IPS DF 6.9 (cell line): ENCODE data around the gene ZFAND4.
"Not testable (repeated sequence)": the region's sequence is repeated elsewhere in the genome, so short reads cannot be mapped to it uniquely, and the experiment has no call there.

ENCODE experiments used
- DNase-seq: peaks from one replicate; pipeline ENCODE4 v3.0.0-alpha.2; 2013; ENCODE audit warnings: low read depth, low spot score
- H3K27ac ChIP-seq: one replicate; pipeline ENCODE4 v1.5.1; 2013; ENCODE audit warnings: low read length, control low read depth
- H3K27me3 ChIP-seq: 2 replicates; pipeline ENCODE4 v1.6.1; 2013; ENCODE audit warnings: mild to moderate bottlenecking, low read length; ENCODE audit not compliant: control insufficient read depth, insufficient read depth
- H3K36me3 ChIP-seq: 2 replicates; pipeline ENCODE4 v1.6.1; 2013; ENCODE audit warnings: low read length; ENCODE audit not compliant: control insufficient read depth, insufficient read depth
- H3K4me1 ChIP-seq: 2 replicates; pipeline ENCODE4 v1.6.1; 2013; ENCODE audit warnings: low read length; ENCODE audit not compliant: control insufficient read depth, insufficient read depth
- H3K4me3 ChIP-seq: 2 replicates; pipeline ENCODE4 v1.5.1; 2013; ENCODE audit warnings: mild to moderate bottlenecking, low read length
- H3K9me3 ChIP-seq: 2 replicates; pipeline ENCODE4 v1.6.1; 2013; ENCODE audit warnings: low read length, inconsistent platforms; ENCODE audit not compliant: control insufficient read depth, insufficient read depth
- WGBS: extraction: QIAGEN DNeasy Blood & Tissue Kit; methylation state at CpG from one replicate; pipeline ENCODE4 v1.1.7; 2013; ENCODE audit warnings: mixed read lengths, missing lambda C conversion rate; ENCODE audit not compliant: insufficient read length, insufficient coverage; 5-methylcytosine and 5-hydroxymethylcytosine counted together

ZFAND4 gene

GRCh38 chr10:45575966-45576597 lies 96.5 kb downstream of the ZFAND4 start:
- no peak for DNase-seq
- H3K4me1 ChIP-seq: no peaks in the 10 kb centered on the region
- H3K9me3 ChIP-seq: no peaks in the 10 kb centered on the region
- no CpG with 5 or more reads among the region's 3 CpGs for WGBS
- no peaks in the 10 kb centered on the region for H3K36me3 ChIP-seq
- H3K27ac ChIP-seq: no peak overlapping the region
- H3K27me3 ChIP-seq: no peaks in the 10 kb centered on the region
- H3K4me3 ChIP-seq: no peak overlapping the region

GRCh38 chr10:45575032-45575761 lies 97.4 kb downstream of the ZFAND4 start:
- not testable (repeated sequence) for H3K9me3 ChIP-seq, H3K36me3 ChIP-seq, H3K27me3 ChIP-seq, H3K4me1 ChIP-seq, H3K27ac ChIP-seq, H3K4me3 ChIP-seq
- peak; percentile 22 for DNase-seq
- no CpG with 5 or more reads among the region's 11 CpGs for WGBS

GRCh38 chr10:45569471-45569870 lies 103.1 kb downstream of the ZFAND4 start:
- no peaks in the 10 kb centered on the region for H3K27me3 ChIP-seq
- WGBS: no CpG with 5 or more reads among the region's 3 CpGs
- no peak for DNase-seq

GRCh38 chr10:45566415-45566814 lies 106.2 kb downstream of the ZFAND4 start:
- no peaks in the 10 kb centered on the region for H3K27me3 ChIP-seq
- H3K4me1 ChIP-seq: no peaks in the 10 kb centered on the region
- no CpG with 5 or more reads among the region's 3 CpGs for WGBS
- H3K4me3 ChIP-seq: no peak overlapping the region
- no peak overlapping the region for H3K27ac ChIP-seq
- DNase-seq: no peak
- H3K36me3 ChIP-seq: no peaks in the 10 kb centered on the region
- H3K9me3 ChIP-seq: no peaks in the 10 kb centered on the region

More at GRCh38 chr10:45569471-45569870, 103.1 kb downstream of the ZFAND4 start:
- H3K36me3 ChIP-seq: no peaks in the 10 kb centered on the region
- H3K4me3 ChIP-seq: no peak overlapping the region
- no peaks in the 10 kb centered on the region for H3K9me3 ChIP-seq
- H3K4me1 ChIP-seq: no peaks in the 10 kb centered on the region
- H3K27ac ChIP-seq: no peak overlapping the region
